A549 (cell line): Measurements from ENCODE around the gene TFF3.

Experiments
- CHD2 ChIP-seq: fragments of 150-350 bp; IDR thresholded peaks from 2 replicates; pipeline ENCODE4 v1.6.1; 2014; ENCODE audit warnings: low read length; ENCODE audit not compliant: partially characterized antibody
- EP300 ChIP-seq, 2 experiments: fragments of >200 bp; sonication (Bioruptor Twin); formaldehyde crosslinking; IDR thresholded peaks; 2 replicates in 1 of 2; 3 replicates in 1 of 2; pipeline ENCODE4 v1.6.1; 2016 to 2017
- JUN ChIP-seq, 2 experiments: fragments of >200 bp; sonication (Bioruptor Twin); formaldehyde crosslinking; IDR thresholded peaks; 2 replicates in 1 of 2; 3 replicates in 1 of 2; pipeline ENCODE4 v1.6.1; 2016 to 2017
- MAFK ChIP-seq: fragments of 450-650 bp; IDR thresholded peaks from 2 replicates; pipeline ENCODE4 v1.6.1; 2014; ENCODE audit not compliant: partially characterized antibody
- MYC ChIP-seq: IDR thresholded peaks from 2 replicates; pipeline ENCODE4 v1.6.1; 2012; ENCODE audit warnings: mild to moderate bottlenecking, inconsistent platforms, low read length, improper control_type of control experiment, borderline replicate concordance
- TP53 ChIP-seq: fragments of 250-450 bp; sonication (Bioruptor Pico); IDR thresholded peaks from 2 replicates; pipeline ENCODE4 v1.5.0; 2021; ENCODE audit warnings: mild to moderate bottlenecking, moderate library complexity
- ZSCAN20 ChIP-seq: fragments of 250-450 bp; sonication (Bioruptor Pico); IDR thresholded peaks from 2 replicates; pipeline ENCODE4 v1.8.0; 2022; ENCODE audit warnings: mild to moderate bottlenecking, moderate library complexity
- TF ChIP-seq, protein P1 (sequence below): fragments of >200 bp; sonication (Bioruptor Twin); formaldehyde crosslinking; IDR thresholded peaks from 3 replicates; pipeline ENCODE4 v1.5.1; 2016
- TF ChIP-seq, protein P2 (sequence below): fragments of 200-600 bp; sonication (generic); IDR thresholded peaks from 2 replicates; pipeline ENCODE4 v1.6.1; 2016; ENCODE audit warnings: antibody characterized with exemption, mild to moderate bottlenecking, moderate library complexity
- TF ChIP-seq, protein P3 (sequence below): fragments of 450-650 bp; IDR thresholded peaks from 2 replicates; pipeline ENCODE4 v1.6.1; 2014; ENCODE audit warnings: antibody characterized with exemption
- TF ChIP-seq, protein P4 (sequence below): fragments of 150-350 bp; IDR thresholded peaks from 2 replicates; pipeline ENCODE4 v1.6.1; 2014; ENCODE audit warnings: low read depth, mild to moderate bottlenecking, low read length
- TF ChIP-seq, protein P5 (sequence below): fragments of >200 bp; sonication (Bioruptor Twin); formaldehyde crosslinking; IDR thresholded peaks from 2 replicates; pipeline ENCODE4 v1.6.1; 2016

DNA sequence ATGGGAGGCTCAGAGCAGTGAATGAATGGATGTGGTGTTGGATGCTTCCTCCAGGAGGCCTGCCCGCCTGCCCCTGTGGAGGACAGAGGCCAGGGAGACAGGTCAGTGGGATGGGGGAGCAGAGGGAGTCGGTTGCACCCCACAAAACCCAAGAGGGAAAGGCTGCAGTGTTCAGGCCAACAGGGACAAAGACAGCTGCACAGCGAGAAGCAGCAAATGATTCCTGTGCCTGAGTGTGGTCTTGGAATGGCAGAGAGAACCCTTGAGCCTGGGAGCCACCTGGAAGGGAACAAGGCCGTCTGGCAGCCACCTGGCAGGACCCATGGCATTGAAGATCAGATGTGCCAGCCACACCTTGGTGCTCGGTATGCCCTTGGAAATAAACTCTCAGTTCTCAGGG lies 8.1 kb downstream of the TFF3 start:
- TF ChIP-seq TP53 (no peak), MYC (no peak), EP300 (IDR thresholded peaks at IDR 0.05) (no peak), MAFK (no peak), JUN (IDR thresholded peaks at IDR 0.05) (no peak), CHD2 (no peak), ZSCAN20 (CRISPR knock-in tag) (no peak)
- TF ChIP-seq, protein P1, sequence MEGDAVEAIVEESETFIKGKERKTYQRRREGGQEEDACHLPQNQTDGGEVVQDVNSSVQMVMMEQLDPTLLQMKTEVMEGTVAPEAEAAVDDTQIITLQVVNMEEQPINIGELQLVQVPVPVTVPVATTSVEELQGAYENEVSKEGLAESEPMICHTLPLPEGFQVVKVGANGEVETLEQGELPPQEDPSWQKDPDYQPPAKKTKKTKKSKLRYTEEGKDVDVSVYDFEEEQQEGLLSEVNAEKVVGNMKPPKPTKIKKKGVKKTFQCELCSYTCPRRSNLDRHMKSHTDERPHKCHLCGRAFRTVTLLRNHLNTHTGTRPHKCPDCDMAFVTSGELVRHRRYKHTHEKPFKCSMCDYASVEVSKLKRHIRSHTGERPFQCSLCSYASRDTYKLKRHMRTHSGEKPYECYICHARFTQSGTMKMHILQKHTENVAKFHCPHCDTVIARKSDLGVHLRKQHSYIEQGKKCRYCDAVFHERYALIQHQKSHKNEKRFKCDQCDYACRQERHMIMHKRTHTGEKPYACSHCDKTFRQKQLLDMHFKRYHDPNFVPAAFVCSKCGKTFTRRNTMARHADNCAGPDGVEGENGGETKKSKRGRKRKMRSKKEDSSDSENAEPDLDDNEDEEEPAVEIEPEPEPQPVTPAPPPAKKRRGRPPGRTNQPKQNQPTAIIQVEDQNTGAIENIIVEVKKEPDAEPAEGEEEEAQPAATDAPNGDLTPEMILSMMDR = no peak
- TF ChIP-seq, protein P2, sequence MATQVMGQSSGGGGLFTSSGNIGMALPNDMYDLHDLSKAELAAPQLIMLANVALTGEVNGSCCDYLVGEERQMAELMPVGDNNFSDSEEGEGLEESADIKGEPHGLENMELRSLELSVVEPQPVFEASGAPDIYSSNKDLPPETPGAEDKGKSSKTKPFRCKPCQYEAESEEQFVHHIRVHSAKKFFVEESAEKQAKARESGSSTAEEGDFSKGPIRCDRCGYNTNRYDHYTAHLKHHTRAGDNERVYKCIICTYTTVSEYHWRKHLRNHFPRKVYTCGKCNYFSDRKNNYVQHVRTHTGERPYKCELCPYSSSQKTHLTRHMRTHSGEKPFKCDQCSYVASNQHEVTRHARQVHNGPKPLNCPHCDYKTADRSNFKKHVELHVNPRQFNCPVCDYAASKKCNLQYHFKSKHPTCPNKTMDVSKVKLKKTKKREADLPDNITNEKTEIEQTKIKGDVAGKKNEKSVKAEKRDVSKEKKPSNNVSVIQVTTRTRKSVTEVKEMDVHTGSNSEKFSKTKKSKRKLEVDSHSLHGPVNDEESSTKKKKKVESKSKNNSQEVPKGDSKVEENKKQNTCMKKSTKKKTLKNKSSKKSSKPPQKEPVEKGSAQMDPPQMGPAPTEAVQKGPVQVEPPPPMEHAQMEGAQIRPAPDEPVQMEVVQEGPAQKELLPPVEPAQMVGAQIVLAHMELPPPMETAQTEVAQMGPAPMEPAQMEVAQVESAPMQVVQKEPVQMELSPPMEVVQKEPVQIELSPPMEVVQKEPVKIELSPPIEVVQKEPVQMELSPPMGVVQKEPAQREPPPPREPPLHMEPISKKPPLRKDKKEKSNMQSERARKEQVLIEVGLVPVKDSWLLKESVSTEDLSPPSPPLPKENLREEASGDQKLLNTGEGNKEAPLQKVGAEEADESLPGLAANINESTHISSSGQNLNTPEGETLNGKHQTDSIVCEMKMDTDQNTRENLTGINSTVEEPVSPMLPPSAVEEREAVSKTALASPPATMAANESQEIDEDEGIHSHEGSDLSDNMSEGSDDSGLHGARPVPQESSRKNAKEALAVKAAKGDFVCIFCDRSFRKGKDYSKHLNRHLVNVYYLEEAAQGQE = no peak
- TF ChIP-seq, protein P3, sequence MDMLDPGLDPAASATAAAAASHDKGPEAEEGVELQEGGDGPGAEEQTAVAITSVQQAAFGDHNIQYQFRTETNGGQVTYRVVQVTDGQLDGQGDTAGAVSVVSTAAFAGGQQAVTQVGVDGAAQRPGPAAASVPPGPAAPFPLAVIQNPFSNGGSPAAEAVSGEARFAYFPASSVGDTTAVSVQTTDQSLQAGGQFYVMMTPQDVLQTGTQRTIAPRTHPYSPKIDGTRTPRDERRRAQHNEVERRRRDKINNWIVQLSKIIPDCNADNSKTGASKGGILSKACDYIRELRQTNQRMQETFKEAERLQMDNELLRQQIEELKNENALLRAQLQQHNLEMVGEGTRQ = no peak
- TF ChIP-seq, protein P4, sequence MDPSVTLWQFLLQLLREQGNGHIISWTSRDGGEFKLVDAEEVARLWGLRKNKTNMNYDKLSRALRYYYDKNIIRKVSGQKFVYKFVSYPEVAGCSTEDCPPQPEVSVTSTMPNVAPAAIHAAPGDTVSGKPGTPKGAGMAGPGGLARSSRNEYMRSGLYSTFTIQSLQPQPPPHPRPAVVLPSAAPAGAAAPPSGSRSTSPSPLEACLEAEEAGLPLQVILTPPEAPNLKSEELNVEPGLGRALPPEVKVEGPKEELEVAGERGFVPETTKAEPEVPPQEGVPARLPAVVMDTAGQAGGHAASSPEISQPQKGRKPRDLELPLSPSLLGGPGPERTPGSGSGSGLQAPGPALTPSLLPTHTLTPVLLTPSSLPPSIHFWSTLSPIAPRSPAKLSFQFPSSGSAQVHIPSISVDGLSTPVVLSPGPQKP = no peak
- TF ChIP-seq, protein P5, sequence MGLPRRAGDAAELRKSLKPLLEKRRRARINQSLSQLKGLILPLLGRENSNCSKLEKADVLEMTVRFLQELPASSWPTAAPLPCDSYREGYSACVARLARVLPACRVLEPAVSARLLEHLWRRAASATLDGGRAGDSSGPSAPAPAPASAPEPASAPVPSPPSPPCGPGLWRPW = no peak
